ENCODE data around the gene MYO5B.

DNA sequence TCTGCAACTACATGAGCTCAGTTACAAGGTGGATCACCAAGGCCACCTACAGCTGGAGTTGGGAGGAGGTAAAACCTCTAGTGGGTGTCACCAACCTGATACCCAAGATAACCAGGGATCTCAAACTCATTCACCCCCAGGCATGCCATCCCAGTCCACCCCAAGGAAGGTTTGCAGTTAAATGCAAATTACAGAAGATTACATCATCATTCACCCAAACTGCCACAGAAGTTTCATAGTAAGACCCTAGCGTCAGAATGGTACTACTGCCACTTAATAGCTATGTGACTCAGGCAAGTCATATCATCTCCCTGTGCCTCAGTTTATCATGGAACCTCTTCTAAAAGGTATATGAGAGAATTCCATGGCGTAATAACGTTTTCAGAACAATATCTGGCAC is 111.2 kb downstream of the MYO5B start:
- TF ChIP-seq, protein P1, sequence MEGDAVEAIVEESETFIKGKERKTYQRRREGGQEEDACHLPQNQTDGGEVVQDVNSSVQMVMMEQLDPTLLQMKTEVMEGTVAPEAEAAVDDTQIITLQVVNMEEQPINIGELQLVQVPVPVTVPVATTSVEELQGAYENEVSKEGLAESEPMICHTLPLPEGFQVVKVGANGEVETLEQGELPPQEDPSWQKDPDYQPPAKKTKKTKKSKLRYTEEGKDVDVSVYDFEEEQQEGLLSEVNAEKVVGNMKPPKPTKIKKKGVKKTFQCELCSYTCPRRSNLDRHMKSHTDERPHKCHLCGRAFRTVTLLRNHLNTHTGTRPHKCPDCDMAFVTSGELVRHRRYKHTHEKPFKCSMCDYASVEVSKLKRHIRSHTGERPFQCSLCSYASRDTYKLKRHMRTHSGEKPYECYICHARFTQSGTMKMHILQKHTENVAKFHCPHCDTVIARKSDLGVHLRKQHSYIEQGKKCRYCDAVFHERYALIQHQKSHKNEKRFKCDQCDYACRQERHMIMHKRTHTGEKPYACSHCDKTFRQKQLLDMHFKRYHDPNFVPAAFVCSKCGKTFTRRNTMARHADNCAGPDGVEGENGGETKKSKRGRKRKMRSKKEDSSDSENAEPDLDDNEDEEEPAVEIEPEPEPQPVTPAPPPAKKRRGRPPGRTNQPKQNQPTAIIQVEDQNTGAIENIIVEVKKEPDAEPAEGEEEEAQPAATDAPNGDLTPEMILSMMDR (IDR thresholded peaks at IDR 0.05), result no peak
- no peak for TF ChIP-seq POLR2A (IDR thresholded peaks at IDR 0.05)

All from Peyer's patch (tissue), 4 donors.